Breast epithelium (tissue), 4 donors: ENCODE measurements around the gene CRYZL1. TPM values are rescaled to one million over a fixed set of nuclear protein-coding genes. Genes with fewer than 3 reads are reported as not detected.
"Not testable (repeated sequence)": the region's sequence is repeated elsewhere in the genome, so short reads cannot be mapped to it uniquely, and the experiment has no call there.

Experiments
- DNase-seq, 2 donors: peaks; one replicate each; pipeline ENCODE4 v3.0.0-alpha.2; 2019; ENCODE audit warnings: low spot score in 2 of 2
- H3K27ac ChIP-seq, 2 donors: fragments of 200-600 bp; sonication (generic) in 1 of 2; one replicate each; pipeline ENCODE4 v1.5.1; 2016 to 2019; ENCODE audit warnings: mild to moderate bottlenecking in 1 of 2
- H3K27me3 ChIP-seq, 2 donors: fragments of 200-600 bp; sonication (generic) in 1 of 2; one replicate each; pipeline versions ENCODE4 v1.5.1 to v1.6.0; 2017 to 2019; ENCODE audit warnings: control low read depth in 1 of 2, mild to moderate bottlenecking in 1 of 2
- H3K36me3 ChIP-seq: fragments of 200-600 bp; one replicate; pipeline ENCODE4 v1.5.1; 2019
- H3K4me1 ChIP-seq, 2 donors: fragments of 200-600 bp; sonication (generic); one replicate each; pipeline ENCODE4 v1.5.1; 2016 to 2019; ENCODE audit warnings: control low read depth in 1 of 2
- H3K4me3 ChIP-seq, 3 donors: fragments of 200-600 bp; sonication (generic); 1 replicate in 2 of 3; 2 replicates in 1 of 3; pipeline ENCODE4 v1.5.1; 2016 to 2019; ENCODE audit warnings: mild to moderate bottlenecking in 3 of 3, moderate library complexity in 2 of 3
- H3K9me3 ChIP-seq, 2 donors: fragments of 200-600 bp; sonication (generic) in 1 of 2; one replicate each; pipeline ENCODE4 v1.5.1; 2016 to 2019; ENCODE audit warnings: control low read depth in 1 of 2
- CTCF ChIP-seq, 3 donors: fragments of 450-650 bp; IDR thresholded peaks; one replicate each; pipeline ENCODE4 v1.5.1; 2016 to 2017; ENCODE audit warnings: antibody characterized with exemption in 3 of 3, mild to moderate bottlenecking in 3 of 3, moderate library complexity in 3 of 3
- POLR2A ChIP-seq: fragments of 450-650 bp; IDR thresholded peaks from one replicate; pipeline ENCODE4 v1.6.1; 2016; ENCODE audit warnings: antibody characterized with exemption, mild to moderate bottlenecking, moderate library complexity
- POLR2AphosphoS5 ChIP-seq, 3 donors: sonication (generic); formaldehyde crosslinking; IDR thresholded peaks; one replicate each; pipeline ENCODE4 v1.6.1; 2017; ENCODE audit warnings: antibody characterized with exemption in 3 of 3
- intact Hi-C: fragments of 100-400 bp; cut with DNase I; formaldehyde crosslinking; loops from one replicate; pipeline ENCODE4 v1.15.1; 2023; ENCODE audit warnings: low total_unique reads
- total RNA-seq, 3 donors: library from RNA; depleted of rRNA; stranded (reverse); fragments of >200 nt; gene quantifications; one replicate each; pipeline ENCODE4 v1.1.0, GENCODE V29; 2016

Gene CRYZL1
- total RNA-seq, 3 donors from 2014 or later = 24.9 to 49.4 (median 47.6) TPM

DNA sequence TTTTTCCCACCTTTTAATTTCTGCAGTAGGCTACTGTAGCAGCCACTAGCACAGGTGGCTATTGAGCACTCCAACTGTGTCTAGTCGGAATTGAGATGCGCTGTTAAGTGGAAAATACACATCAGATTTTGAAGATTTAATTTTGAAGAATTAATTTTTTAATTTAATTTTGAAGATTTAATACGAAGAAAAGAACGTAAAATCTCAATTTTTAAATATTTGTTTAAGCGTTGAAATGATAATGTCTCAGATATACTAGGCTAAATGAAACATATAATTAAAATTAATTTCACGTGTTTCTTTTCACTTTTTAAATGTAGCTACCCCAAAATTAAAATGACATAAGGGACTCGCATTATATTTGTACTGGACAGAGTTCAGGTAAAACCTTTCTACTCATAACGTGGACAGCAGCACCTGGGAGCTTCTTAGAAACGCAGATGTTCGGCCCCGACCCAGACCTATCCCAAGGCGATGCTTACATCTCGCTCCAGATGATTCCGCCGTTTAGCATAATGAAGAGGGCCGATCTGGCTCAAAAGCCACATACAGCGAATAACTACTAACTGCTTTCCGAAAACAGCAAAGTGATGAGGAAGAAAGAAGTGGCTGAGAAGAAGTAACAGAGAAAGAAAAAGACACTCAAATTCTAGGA lies 717 bp downstream of the CRYZL1 start:
- no peaks in the 10 kb centered on the region for H3K36me3 ChIP-seq
- TF ChIP-seq POLR2AphosphoS5 (IDR thresholded peaks at IDR 0.05) (no peak), POLR2A (no peak)
- no peak for DNase-seq
- peaks cover 0 to 3% of the 10 kb centered on the region in 2 donors for H3K4me1 ChIP-seq
- peak overlapping the region; percentile 93 to 96 for H3K27ac ChIP-seq
- H3K27me3 ChIP-seq = no peaks in the 10 kb centered on the region
- no peaks in the 10 kb centered on the region for H3K9me3 ChIP-seq
- H3K4me3 ChIP-seq = peak overlapping the region; percentile 88 to 98 (median 94)
- intact Hi-C loops = loop anchor here (10.0 kb wide), 1 partner anchor 254 kb away; no protein-coding TSS in a partner anchor

GRCh38 chr21:33634254-33634653 lies 7.3 kb downstream of the CRYZL1 start:
- Histone ChIP-seq H3K4me3 (no peak overlapping the region), H3K27ac (no peak overlapping the region), H3K27me3 (no peaks in the 10 kb centered on the region), H3K4me1 (no peaks in the 10 kb centered on the region), H3K9me3 (no peaks in the 10 kb centered on the region), H3K36me3 (no peaks in the 10 kb centered on the region)
- TF ChIP-seq POLR2AphosphoS5 (IDR thresholded peaks at IDR 0.05) (no peak), POLR2A (no peak), CTCF (IDR thresholded peaks at IDR 0.05) (no peak)
- intact Hi-C loops = loop anchor here (5.0 kb wide), 1 partner anchor 882 kb away; no protein-coding TSS in a partner anchor
- no peak for DNase-seq

GRCh38 chr21:33626151-33626550 lies 15.4 kb downstream of the CRYZL1 start:
- H3K27ac ChIP-seq, H3K4me3 ChIP-seq, H3K36me3 ChIP-seq, H3K9me3 ChIP-seq, H3K27me3 ChIP-seq, intact Hi-C loops, DNase-seq, H3K4me1 ChIP-seq: not testable (repeated sequence)

- no peaks in the 10 kb centered on the region for H3K27me3 ChIP-seq
- TF ChIP-seq POLR2A = no peak
- no peak for TF ChIP-seq CTCF (IDR thresholded peaks at IDR 0.05)
- no peak for TF ChIP-seq POLR2AphosphoS5 (IDR thresholded peaks at IDR 0.05)
- H3K36me3 ChIP-seq = no peaks in the 10 kb centered on the region
- no peaks in the 10 kb centered on the region for H3K4me1 ChIP-seq
- DNase-seq = no peak
- intact Hi-C loops = no loop called here
- no peaks in the 10 kb centered on the region for H3K9me3 ChIP-seq
- no peak overlapping the region for H3K4me3 ChIP-seq
- H3K27ac ChIP-seq = no peak overlapping the region
These were observed 19.3 kb downstream of the CRYZL1 start for GRCh38 chr21:33622253-33622652.

DNA sequence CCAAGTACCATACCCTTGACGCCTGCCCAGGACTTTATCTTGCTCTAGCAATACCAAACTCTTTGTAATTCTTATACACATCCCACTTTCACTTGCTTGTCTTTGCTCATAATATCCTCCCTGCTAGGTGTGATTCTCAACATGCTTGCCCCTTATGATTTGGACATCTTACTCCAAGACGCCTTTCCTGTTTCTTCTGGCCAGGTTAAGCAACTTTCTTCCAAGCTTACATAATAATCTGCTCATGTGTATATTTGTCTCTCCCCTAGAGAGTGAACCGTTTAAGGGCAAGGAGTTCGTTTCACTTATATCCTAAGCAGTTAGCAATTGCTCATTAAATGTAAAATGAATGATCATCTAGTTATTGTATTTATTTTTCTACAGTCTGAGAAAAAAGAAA lies 21.8 kb downstream of the CRYZL1 start:
- no peaks in the 10 kb centered on the region for H3K9me3 ChIP-seq
- no peaks in the 10 kb centered on the region for H3K27me3 ChIP-seq
- TF ChIP-seq CTCF (IDR thresholded peaks at IDR 0.05) = no peak
- TF ChIP-seq POLR2A = no peak
- no peak for TF ChIP-seq POLR2AphosphoS5 (IDR thresholded peaks at IDR 0.05)
- DNase-seq = no peak
- no peak overlapping the region for H3K4me3 ChIP-seq
- H3K27ac ChIP-seq = no peak overlapping the region
- H3K4me1 ChIP-seq = no peaks in the 10 kb centered on the region
- H3K36me3 ChIP-seq = no peaks in the 10 kb centered on the region
- intact Hi-C loops = no loop called here

GRCh38 chr21:33618407-33618806 lies 23.1 kb downstream of the CRYZL1 start:
- Histone ChIP-seq H3K27me3 (no peaks in the 10 kb centered on the region), H3K9me3 (no peaks in the 10 kb centered on the region), H3K36me3 (no peaks in the 10 kb centered on the region), H3K27ac (no peak overlapping the region), H3K4me3 (no peak overlapping the region), H3K4me1 (no peaks in the 10 kb centered on the region)
- TF ChIP-seq CTCF (IDR thresholded peaks at IDR 0.05) = no peak
- no peak for TF ChIP-seq POLR2A
- TF ChIP-seq POLR2AphosphoS5 (IDR thresholded peaks at IDR 0.05) = no peak
- no peak for DNase-seq
- intact Hi-C loops = no loop called here

- H3K4me3 ChIP-seq, H3K36me3 ChIP-seq, H3K9me3 ChIP-seq, H3K27me3 ChIP-seq, H3K27ac ChIP-seq, H3K4me1 ChIP-seq, intact Hi-C loops, DNase-seq: not testable (repeated sequence)
These were observed 24.0 kb downstream of the CRYZL1 start for GRCh38 chr21:33617565-33617964.
